AG09319 (cell line): ENCODE results near the gene C16orf74.

ENCODE experiments used
- DNase-seq: peaks from one replicate; pipeline ENCODE4 v3.0.0-alpha.2; 2010; ENCODE audit warnings: low read depth; ENCODE audit errors: extremely low read depth
- CTCF ChIP-seq: IDR thresholded peaks from 2 replicates; pipeline ENCODE4 v1.5.1; 2011; ENCODE audit warnings: low read depth, mild to moderate bottlenecking, inconsistent platforms, low read length, moderate library complexity

C16orf74 gene

GRCh38 chr16:85774811-85775210 lies 23.9 kb upstream of the C16orf74 start:
- no peak for TF ChIP-seq CTCF
- DNase-seq, result no peak

GRCh38 chr16:85774136-85774535 lies 23.2 kb upstream of the C16orf74 start:
- DNase-seq, result no peak

GRCh38 chr16:85773044-85773443 lies 22.1 kb upstream of the C16orf74 start:
- no peak for DNase-seq
- TF ChIP-seq CTCF, result no peak

More at GRCh38 chr16:85774136-85774535, 23.2 kb upstream of the C16orf74 start:
- no peak for TF ChIP-seq CTCF

GRCh38 chr16:85770741-85771140 lies 19.8 kb upstream of the C16orf74 start:
- no peak for DNase-seq
- no peak for TF ChIP-seq CTCF

DNA sequence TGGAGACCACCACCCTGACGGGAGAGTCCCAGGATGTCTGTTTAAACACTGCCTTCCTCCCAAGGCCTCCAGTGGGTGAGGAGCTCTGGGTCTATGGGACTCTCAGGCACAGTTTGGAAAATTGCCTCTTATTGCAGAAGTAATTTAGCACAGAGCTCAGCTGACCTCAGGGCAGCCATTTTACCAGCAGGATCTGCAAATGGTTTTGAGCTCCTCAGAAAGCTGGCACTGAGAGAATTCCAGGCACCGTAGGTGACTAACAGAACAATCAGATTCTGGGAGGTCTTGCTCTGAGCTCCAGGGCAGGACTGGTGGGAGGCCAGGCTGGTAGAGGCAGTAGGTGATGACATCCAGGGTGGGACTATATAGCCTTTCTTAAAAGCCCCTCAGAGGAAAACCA lies 17.3 kb upstream of the C16orf74 start:
- TF ChIP-seq CTCF, result no peak
- DNase-seq, result no peak

DNA sequence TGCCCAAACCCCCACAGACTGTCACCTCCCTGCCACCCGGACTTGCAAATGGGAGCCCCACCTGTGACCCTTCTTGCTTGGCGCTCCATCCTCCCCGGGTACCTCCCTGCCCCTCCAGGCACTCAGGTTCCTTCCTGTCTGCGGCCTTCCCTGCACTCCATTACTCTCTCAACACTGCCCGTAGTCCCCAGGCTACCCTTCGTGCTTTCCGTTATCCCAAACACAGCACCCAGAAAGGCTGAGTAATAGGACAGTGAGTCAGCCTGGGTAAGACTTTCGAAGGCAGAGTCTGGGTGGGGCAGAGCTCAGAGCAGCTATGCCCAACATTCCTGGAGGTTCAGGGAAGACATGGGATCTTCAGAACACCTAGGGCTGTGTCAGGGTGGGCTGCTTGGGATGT lies 16.6 kb upstream of the C16orf74 start:
- no peak for TF ChIP-seq CTCF
- no peak for DNase-seq

- DNase-seq, result no peak
- TF ChIP-seq CTCF, result no peak
These were observed 14.9 kb upstream of the C16orf74 start for GRCh38 chr16:85765767-85766166.

- no peak for TF ChIP-seq CTCF
- no peak for DNase-seq
These were observed 14.3 kb upstream of the C16orf74 start for GRCh38 chr16:85765211-85765610.
